Neural cell (in vitro differentiated cells): ENCODE measurements around the gene CKB. TPM values are rescaled to one million over a fixed set of nuclear protein-coding genes. Genes with fewer than 3 reads are reported as not detected.

ENCODE experiments used
- H2AFZ ChIP-seq: fragments of 200-600, 300-800 bp; sonication (generic), shearing (Covaris generic); 2 replicates; pipeline ENCODE4 v1.6.0; 2014; ENCODE audit warnings: low read depth, mild to moderate bottlenecking, antibody characterized with exemption, low read length, moderate library complexity
- H3F3A ChIP-seq: fragments of 200-600 bp; shearing (Covaris generic); 2 replicates; pipeline ENCODE4 v1.6.1; 2016; ENCODE audit warnings: mild to moderate bottlenecking, moderate library complexity, mixed read lengths, antibody characterized with exemption, low read length; ENCODE audit not compliant: insufficient read depth, poor library complexity, severe bottlenecking
- H3K27ac ChIP-seq: fragments of 200-600, 300-800 bp; sonication (generic), shearing (Covaris generic); 2 replicates; pipeline ENCODE4 v1.5.1; 2014; ENCODE audit warnings: mild to moderate bottlenecking, low read length, moderate library complexity
- H3K27me3 ChIP-seq: fragments of 300-800, 200-600 bp; sonication (generic), shearing (Covaris generic); 2 replicates; pipeline ENCODE4 v1.6.0; 2014; ENCODE audit warnings: mild to moderate bottlenecking, low read depth, low read length, moderate library complexity; ENCODE audit not compliant: insufficient read depth
- H3K36me3 ChIP-seq: fragments of 300-800, 200-600 bp; sonication (generic), shearing (Covaris generic); 2 replicates; pipeline ENCODE4 v1.5.1; 2014; ENCODE audit warnings: mild to moderate bottlenecking, antibody characterized with exemption, low read length, moderate library complexity; ENCODE audit not compliant: insufficient read depth
- H3K4me2 ChIP-seq: fragments of 300-800, 200-600 bp; sonication (generic), shearing (Covaris generic); 2 replicates; pipeline ENCODE4 v1.6.0; 2014; ENCODE audit warnings: mild to moderate bottlenecking, low read length
- H3K4me3 ChIP-seq: fragments of 300-800, 200-600 bp; sonication (generic), shearing (Covaris generic); 2 replicates; pipeline ENCODE4 v1.5.1; 2014; ENCODE audit warnings: mild to moderate bottlenecking, low read length, moderate library complexity
- H3K79me2 ChIP-seq: fragments of 200-600 bp; shearing (Covaris generic); replicated peaks from 2 replicates; pipeline ENCODE4 v1.6.0; 2014; ENCODE audit warnings: mild to moderate bottlenecking, low read length, moderate library complexity; ENCODE audit not compliant: insufficient read depth
- H3K9ac ChIP-seq: fragments of 300-800, 200-600 bp; sonication (generic), shearing (Covaris generic); 2 replicates; pipeline ENCODE4 v1.6.1; 2016; ENCODE audit warnings: mild to moderate bottlenecking, low read length, mixed read lengths
- H3K9me2 ChIP-seq: fragments of 200-600 bp; shearing (Covaris generic); 2 replicates; pipeline ENCODE4 v1.6.1; 2016; ENCODE audit warnings: mild to moderate bottlenecking, low read length, mixed read lengths; ENCODE audit not compliant: insufficient read depth
- H3K9me3 ChIP-seq: fragments of 200-600, 300-800 bp; sonication (generic), shearing (Covaris generic); 2 replicates; pipeline ENCODE4 v1.6.1; 2016; ENCODE audit warnings: mild to moderate bottlenecking, mixed run types, low read length, moderate library complexity, mixed read lengths
- H4K20me1 ChIP-seq: fragments of 200-600 bp; shearing (Covaris generic); 2 replicates; pipeline ENCODE4 v1.6.1; 2016; ENCODE audit warnings: mild to moderate bottlenecking, mixed run types; ENCODE audit not compliant: insufficient read depth
- EP300 ChIP-seq: fragments of 450-650 bp; conservative IDR thresholded peaks from 2 replicates; pipeline ENCODE4 v1.6.1; 2014; ENCODE audit warnings: antibody characterized with exemption, mild to moderate bottlenecking, moderate library complexity; ENCODE audit not compliant: poor library complexity, severe bottlenecking
- EZH2 ChIP-seq: fragments of 200-600, 300-800 bp; shearing (Covaris generic), sonication (generic); IDR thresholded peaks from 2 replicates; pipeline ENCODE4 v1.6.1; 2014; ENCODE audit warnings: antibody characterized with exemption, low read length, borderline replicate concordance, mild to moderate bottlenecking; ENCODE audit not compliant: insufficient read depth, poor library complexity, severe bottlenecking
- MXI1 ChIP-seq: fragments of 450-650 bp; conservative IDR thresholded peaks from 2 replicates; pipeline ENCODE4 v1.6.1; 2014; ENCODE audit warnings: antibody characterized with exemption, mild to moderate bottlenecking; ENCODE audit not compliant: poor library complexity, severe bottlenecking
- POLR2AphosphoS5 ChIP-seq: IDR thresholded peaks from 2 replicates; pipeline ENCODE4 v1.6.1; 2012
- RAD21 ChIP-seq: fragments of 450-650 bp; conservative IDR thresholded peaks from 2 replicates; pipeline ENCODE4 v1.6.1; 2014; ENCODE audit warnings: antibody characterized with exemption, mild to moderate bottlenecking, moderate library complexity
- REST ChIP-seq: IDR thresholded peaks from 2 replicates; pipeline ENCODE4 v1.6.1; 2012; ENCODE audit warnings: borderline replicate concordance
- SMC3 ChIP-seq: fragments of 450-650 bp; conservative IDR thresholded peaks from 2 replicates; pipeline ENCODE4 v1.6.1; 2014; ENCODE audit warnings: antibody characterized with exemption, mild to moderate bottlenecking, moderate library complexity; ENCODE audit not compliant: poor library complexity
- TAF1 ChIP-seq: IDR thresholded peaks from 2 replicates; pipeline ENCODE4 v1.6.1; 2012; ENCODE audit warnings: low read depth
- polyA plus RNA-seq: library from polyadenylated mRNA; depleted of rRNA; stranded (reverse); fragments of >200 nt; gene quantifications from 2 replicates; pipeline ENCODE4 v1.2.3, GENCODE V29; 2014
- TF ChIP-seq, protein P1 (sequence below): fragments of 450-650 bp; IDR thresholded peaks from 2 replicates; pipeline ENCODE4 v1.5.1; 2014; ENCODE audit warnings: antibody characterized with exemption, mild to moderate bottlenecking, moderate library complexity; ENCODE audit not compliant: poor library complexity, severe bottlenecking

Gene CKB
- polyA plus RNA-seq, 1 donor from 2014 or later, result 918 TPM

- Histone ChIP-seq H3K36me3 (no peaks in the 10 kb centered on the region), H4K20me1 (no peaks in the 10 kb centered on the region), H2AFZ (no peak overlapping the region), H3K9me2 (no peaks in the 10 kb centered on the region), H3K9me3 (no peaks in the 10 kb centered on the region), H3K4me3 (no peak overlapping the region), H3K27ac (no peak overlapping the region), H3K79me2 (no peaks in the 10 kb centered on the region), H3F3A (no peaks in the 10 kb centered on the region), H3K9ac (no peak overlapping the region), H3K27me3 (no peaks in the 10 kb centered on the region), H3K4me2 (no peak overlapping the region)
- no peak for TF ChIP-seq MXI1
- TF ChIP-seq, protein P1, sequence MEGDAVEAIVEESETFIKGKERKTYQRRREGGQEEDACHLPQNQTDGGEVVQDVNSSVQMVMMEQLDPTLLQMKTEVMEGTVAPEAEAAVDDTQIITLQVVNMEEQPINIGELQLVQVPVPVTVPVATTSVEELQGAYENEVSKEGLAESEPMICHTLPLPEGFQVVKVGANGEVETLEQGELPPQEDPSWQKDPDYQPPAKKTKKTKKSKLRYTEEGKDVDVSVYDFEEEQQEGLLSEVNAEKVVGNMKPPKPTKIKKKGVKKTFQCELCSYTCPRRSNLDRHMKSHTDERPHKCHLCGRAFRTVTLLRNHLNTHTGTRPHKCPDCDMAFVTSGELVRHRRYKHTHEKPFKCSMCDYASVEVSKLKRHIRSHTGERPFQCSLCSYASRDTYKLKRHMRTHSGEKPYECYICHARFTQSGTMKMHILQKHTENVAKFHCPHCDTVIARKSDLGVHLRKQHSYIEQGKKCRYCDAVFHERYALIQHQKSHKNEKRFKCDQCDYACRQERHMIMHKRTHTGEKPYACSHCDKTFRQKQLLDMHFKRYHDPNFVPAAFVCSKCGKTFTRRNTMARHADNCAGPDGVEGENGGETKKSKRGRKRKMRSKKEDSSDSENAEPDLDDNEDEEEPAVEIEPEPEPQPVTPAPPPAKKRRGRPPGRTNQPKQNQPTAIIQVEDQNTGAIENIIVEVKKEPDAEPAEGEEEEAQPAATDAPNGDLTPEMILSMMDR, result no peak
- no peak for TF ChIP-seq POLR2AphosphoS5
- no peak for TF ChIP-seq EP300
- no peak for TF ChIP-seq SMC3
- no peak for TF ChIP-seq TAF1
- TF ChIP-seq RAD21, result no peak
- TF ChIP-seq EZH2, result no peak
These were observed 28.7 kb upstream of the CKB start for GRCh38 chr14:103551338-103551762.

GRCh38 chr14:103550451-103551337 lies 28.1 kb upstream of the CKB start:
- no peak overlapping the region for H3K4me3 ChIP-seq
- H3K27ac ChIP-seq, result no peak overlapping the region

More at GRCh38 chr14:103550451-103551337, 28.1 kb upstream of the CKB start:
- H3K9ac ChIP-seq, result no peak overlapping the region
- no peak overlapping the region for H3K4me2 ChIP-seq
- H3K27me3 ChIP-seq, result no peaks in the 10 kb centered on the region
- H3F3A ChIP-seq, result no peaks in the 10 kb centered on the region
- H3K9me3 ChIP-seq, result no peaks in the 10 kb centered on the region
- H3K79me2 ChIP-seq, result no peaks in the 10 kb centered on the region
- no peaks in the 10 kb centered on the region for H3K36me3 ChIP-seq
- TF ChIP-seq, protein P1, result no peak
- TF ChIP-seq SMC3 (no peak), POLR2AphosphoS5 (no peak), RAD21 (no peak), REST (no peak), MXI1 (no peak), EZH2 (no peak), EP300 (no peak), TAF1 (no peak)
- H4K20me1 ChIP-seq, result no peaks in the 10 kb centered on the region
- H3K9me2 ChIP-seq, result no peaks in the 10 kb centered on the region
- H2AFZ ChIP-seq, result no peak overlapping the region
